ENCODE data around the gene VIM. TPM values are rescaled to one million over a fixed set of nuclear protein-coding genes. Genes with fewer than 3 reads are reported as not detected.

The VIM gene
- total and polyA plus RNA-seq, 10 of the 15 experiments (the other 5 are each of a cell fraction or from before 2014, with no cell fraction given): 44.2 to 287 (median 188) TPM

DNA sequence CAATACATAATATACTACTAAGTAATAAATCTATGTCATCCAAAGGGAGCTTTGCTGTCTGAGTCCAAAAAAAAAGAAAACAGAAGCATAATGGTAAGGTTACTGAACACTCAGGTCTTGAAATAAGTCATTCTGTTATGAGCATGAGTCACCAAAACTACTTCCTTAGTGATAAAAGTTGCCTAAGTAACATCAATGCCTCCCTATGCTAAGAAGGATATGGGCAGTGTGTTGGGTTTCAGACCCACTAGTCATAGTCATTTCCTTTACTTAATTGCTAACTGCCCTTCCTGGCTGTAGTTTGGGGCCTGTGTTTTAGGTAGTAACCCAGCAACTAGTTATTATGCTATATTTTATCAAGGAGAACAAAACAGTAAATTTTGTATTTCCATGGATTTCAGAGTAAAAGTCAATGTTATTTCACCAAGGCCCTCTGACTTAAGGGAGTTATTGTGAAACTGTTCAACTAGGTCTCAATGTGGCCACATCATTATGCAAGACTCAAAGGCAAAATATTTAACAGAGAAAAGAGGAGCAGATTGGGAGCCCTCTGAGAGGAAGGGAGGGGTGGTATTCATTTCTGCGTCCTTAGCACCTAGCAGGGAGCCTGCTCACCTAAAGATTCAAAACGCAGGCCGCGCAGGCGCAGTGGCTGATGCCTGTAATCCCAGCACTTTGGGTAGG is 11.7 kb upstream of the VIM start:
- Histone ChIP-seq H3K4me2 (ENCODE audit: control insufficient read depth, insufficient read depth) (0 out of 2 replicates have a peak overlapping the region, but pooled peaks have one; percentile 7), H2AFZ (ENCODE audit: control insufficient read depth, low read depth, low read length) (no peak overlapping the region), H3K9me3 (replicated peaks; ENCODE audit: control insufficient read depth, insufficient read depth, low read length) (no peaks in the 10 kb centered on the region), H3K9ac (ENCODE audit: control insufficient read depth, insufficient read depth, low read length) (no peak overlapping the region), H3K4me1 (ENCODE audit: control insufficient read depth, insufficient read depth, low read length) (peaks cover 14% of the 10 kb centered on the region), H3K4me3 (no peak overlapping the region), H3K79me2 (ENCODE audit: control insufficient read depth, insufficient read depth, low read length) (no peaks in the 10 kb centered on the region), H3K27me3 (replicated peaks in 1 of 2; ENCODE audit: control insufficient read depth in 2 of 2, insufficient read depth in 2 of 2, low read length in 1 of 2) (no peaks in the 10 kb centered on the region), H3K27ac (ENCODE audit: control insufficient read depth, insufficient read depth) (no peak overlapping the region), H4K20me1 (ENCODE audit: control insufficient read depth, insufficient read depth) (no peaks in the 10 kb centered on the region), H3K36me3 (ENCODE audit: control insufficient read depth in 2 of 2, insufficient read depth in 2 of 2, low read length in 1 of 2) (no peaks in the 10 kb centered on the region)
- intact Hi-C loops (cut with micrococcal nuclease; ENCODE audit: unreplicated experiment) (loop anchor here (1.0 kb wide), 1 partner anchor 11 kb away; no protein-coding TSS in a partner anchor), in situ Hi-C loops (cut with MboI) (loop anchor here (25.0 kb wide), 1 partner anchor 1446 kb away; the partner anchor contains the start of genes ARL5B and NSUN6)
- BruUV-seq (replicated peaks): no TSS peak
- CTCF ChIA-PET: interaction anchor here (1.2 to 1.6 kb wide), 3 partner anchors 11 to 41 kb away, joined by 3 to 4 read pairs (median 3); no protein-coding TSS in a partner anchor
- POLR2A ChIA-PET: interaction anchor here (0.6 to 2.4 kb wide), 2 partner anchors 13 to 19 kb away, joined by 3 to 12 read pairs; no protein-coding TSS in a partner anchor
- peak; percentile 82 for DNase-seq (ENCODE audit: low read depth, low spot score)
- RAD21 ChIA-PET (ENCODE audit: unreplicated experiment): interaction anchor here (1.0 to 1.8 kb wide), 2 partner anchors 10 to 13 kb away, joined by 3 to 6 read pairs; no protein-coding TSS in a partner anchor
- SMC1A ChIA-PET (ENCODE audit: uncharacterized antibody, unreplicated experiment): interaction anchor here (1.1 to 1.8 kb wide), 5 partner anchors 10 to 16 kb away, joined by 3 to 5 read pairs (median 3); partner anchors contain the start of genes TRDMT1 and VIM
- FAIRE-seq: peak; percentile 85
- peak; percentile 99 for ATAC-seq
- WGBS (ENCODE audit: insufficient coverage, insufficient replicate concordance, low lambda C conversion rate, missing lambda C conversion rate): 83% methylated on average over 5 of the region's 5 CpGs
- TF ChIP-seq DPF2 (IDR thresholded peaks at IDR 0.05) (peak; percentile 74; the same call in 1 of the 2 replicates), IKZF1 (conservative IDR thresholded peaks at IDR 0.05) (peak; percentile 73), JUND (IDR thresholded peaks at IDR 0.05; ENCODE audit: low read depth, low read length) (peak; percentile 70; the same call in 1 of the 2 replicates), EGR1 (IDR thresholded peaks at IDR 0.05; ENCODE audit: borderline replicate concordance in 1 of 2, low read depth in 2 of 2, low read length in 2 of 2) (no peak), BCL3 (IDR thresholded peaks at IDR 0.05; ENCODE audit: borderline replicate concordance, insufficient read depth, low read depth, low read length, poor library complexity, severe bottlenecking) (peak; percentile 28), EP300 (IDR thresholded peaks at IDR 0.05; ENCODE audit: borderline replicate concordance in 1 of 2, control insufficient read depth in 1 of 2, low read depth in 2 of 2, low read length in 2 of 2) (peak; percentile 73 to 91), CHD4 (IDR thresholded peaks at IDR 0.05) (no peak), IKZF2 (IDR thresholded peaks at IDR 0.05) (peak; percentile 79 to 81), GATAD2B (conservative IDR thresholded peaks at IDR 0.05; ENCODE audit: low read depth) (no peak), EED (IDR thresholded peaks at IDR 0.05; ENCODE audit: low read depth) (peak; percentile 59), NBN (IDR thresholded peaks at IDR 0.05) (peak; percentile 32; the same call in 1 of the 2 replicates)
- TF ChIP-seq, protein P1, sequence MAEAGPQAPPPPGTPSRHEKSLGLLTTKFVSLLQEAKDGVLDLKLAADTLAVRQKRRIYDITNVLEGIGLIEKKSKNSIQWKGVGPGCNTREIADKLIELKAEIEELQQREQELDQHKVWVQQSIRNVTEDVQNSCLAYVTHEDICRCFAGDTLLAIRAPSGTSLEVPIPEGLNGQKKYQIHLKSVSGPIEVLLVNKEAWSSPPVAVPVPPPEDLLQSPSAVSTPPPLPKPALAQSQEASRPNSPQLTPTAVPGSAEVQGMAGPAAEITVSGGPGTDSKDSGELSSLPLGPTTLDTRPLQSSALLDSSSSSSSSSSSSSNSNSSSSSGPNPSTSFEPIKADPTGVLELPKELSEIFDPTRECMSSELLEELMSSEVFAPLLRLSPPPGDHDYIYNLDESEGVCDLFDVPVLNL (IDR thresholded peaks at IDR 0.05; ENCODE audit: low read depth, low read length): no peak
- TF ChIP-seq, protein P2, sequence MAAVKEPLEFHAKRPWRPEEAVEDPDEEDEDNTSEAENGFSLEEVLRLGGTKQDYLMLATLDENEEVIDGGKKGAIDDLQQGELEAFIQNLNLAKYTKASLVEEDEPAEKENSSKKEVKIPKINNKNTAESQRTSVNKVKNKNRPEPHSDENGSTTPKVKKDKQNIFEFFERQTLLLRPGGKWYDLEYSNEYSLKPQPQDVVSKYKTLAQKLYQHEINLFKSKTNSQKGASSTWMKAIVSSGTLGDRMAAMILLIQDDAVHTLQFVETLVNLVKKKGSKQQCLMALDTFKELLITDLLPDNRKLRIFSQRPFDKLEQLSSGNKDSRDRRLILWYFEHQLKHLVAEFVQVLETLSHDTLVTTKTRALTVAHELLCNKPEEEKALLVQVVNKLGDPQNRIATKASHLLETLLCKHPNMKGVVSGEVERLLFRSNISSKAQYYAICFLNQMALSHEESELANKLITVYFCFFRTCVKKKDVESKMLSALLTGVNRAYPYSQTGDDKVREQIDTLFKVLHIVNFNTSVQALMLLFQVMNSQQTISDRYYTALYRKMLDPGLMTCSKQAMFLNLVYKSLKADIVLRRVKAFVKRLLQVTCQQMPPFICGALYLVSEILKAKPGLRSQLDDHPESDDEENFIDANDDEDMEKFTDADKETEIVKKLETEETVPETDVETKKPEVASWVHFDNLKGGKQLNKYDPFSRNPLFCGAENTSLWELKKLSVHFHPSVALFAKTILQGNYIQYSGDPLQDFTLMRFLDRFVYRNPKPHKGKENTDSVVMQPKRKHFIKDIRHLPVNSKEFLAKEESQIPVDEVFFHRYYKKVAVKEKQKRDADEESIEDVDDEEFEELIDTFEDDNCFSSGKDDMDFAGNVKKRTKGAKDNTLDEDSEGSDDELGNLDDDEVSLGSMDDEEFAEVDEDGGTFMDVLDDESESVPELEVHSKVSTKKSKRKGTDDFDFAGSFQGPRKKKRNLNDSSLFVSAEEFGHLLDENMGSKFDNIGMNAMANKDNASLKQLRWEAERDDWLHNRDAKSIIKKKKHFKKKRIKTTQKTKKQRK (IDR thresholded peaks at IDR 0.05; ENCODE audit: low read depth, low read length): no peak
- TF ChIP-seq, protein P3, sequence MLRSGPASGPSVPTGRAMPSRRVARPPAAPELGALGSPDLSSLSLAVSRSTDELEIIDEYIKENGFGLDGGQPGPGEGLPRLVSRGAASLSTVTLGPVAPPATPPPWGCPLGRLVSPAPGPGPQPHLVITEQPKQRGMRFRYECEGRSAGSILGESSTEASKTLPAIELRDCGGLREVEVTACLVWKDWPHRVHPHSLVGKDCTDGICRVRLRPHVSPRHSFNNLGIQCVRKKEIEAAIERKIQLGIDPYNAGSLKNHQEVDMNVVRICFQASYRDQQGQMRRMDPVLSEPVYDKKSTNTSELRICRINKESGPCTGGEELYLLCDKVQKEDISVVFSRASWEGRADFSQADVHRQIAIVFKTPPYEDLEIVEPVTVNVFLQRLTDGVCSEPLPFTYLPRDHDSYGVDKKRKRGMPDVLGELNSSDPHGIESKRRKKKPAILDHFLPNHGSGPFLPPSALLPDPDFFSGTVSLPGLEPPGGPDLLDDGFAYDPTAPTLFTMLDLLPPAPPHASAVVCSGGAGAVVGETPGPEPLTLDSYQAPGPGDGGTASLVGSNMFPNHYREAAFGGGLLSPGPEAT (IDR thresholded peaks at IDR 0.05; ENCODE audit: low read depth): peak; percentile 29; the same call in 1 of the 2 replicates
